HG02938 (cell line): Measurements from ENCODE around the gene CFAP74.

ENCODE experiments used
- ATAC-seq: cut with Tn5 transposase; IDR thresholded peaks from one replicate; pipeline ENCODE4 v1.9.1; 2021; ENCODE audit warnings: mild to moderate bottlenecking, moderate library complexity; ENCODE audit not compliant: unreplicated experiment

Gene CFAP74

GRCh38 chr1:2041305-2041704 lies 37.7 kb upstream of the CFAP74 start:
- ATAC-seq: no peak

DNA sequence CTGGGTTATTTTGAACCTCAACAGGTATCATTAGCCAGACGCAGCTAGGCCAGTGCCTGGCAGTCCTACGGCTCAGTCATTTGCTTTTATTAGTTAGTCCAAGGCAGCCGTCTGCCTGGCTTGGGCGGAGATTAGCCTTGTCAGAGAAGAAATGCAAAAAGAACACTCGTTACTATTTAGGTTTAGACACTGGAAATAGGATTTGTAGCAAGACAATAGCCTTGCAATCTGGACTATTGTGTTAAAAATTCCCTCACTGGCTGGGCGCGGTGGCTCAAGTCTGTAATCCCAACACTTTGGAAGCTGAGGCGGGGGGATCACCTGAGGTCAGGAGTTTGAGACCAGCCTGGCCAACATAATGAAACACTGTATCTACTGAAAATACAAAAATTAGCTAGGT lies 35.7 kb upstream of the CFAP74 start:
- no peak for ATAC-seq

DNA sequence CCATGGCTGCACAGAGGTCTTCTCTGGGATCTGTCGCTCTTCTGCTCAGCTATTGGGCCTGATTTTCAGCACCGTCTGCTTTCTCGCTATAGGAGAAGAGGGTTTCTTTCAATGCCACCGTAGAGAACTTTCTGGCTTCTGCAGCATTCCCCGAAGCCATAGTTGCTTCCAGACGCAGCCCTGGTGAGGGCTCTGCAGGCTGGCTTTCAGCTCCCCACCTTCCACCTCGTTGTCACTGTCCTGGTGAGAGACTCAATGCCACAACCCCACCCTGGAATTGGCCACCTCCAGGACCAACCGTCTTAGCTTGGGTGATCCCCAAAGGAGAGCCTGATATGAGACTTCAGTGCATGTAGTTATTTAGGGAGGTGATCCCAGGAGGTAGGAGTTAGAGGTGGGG lies 34.6 kb upstream of the CFAP74 start:
- no peak for ATAC-seq

GRCh38 chr1:2037314-2037979 lies 33.9 kb upstream of the CFAP74 start:
- no peak for ATAC-seq

DNA sequence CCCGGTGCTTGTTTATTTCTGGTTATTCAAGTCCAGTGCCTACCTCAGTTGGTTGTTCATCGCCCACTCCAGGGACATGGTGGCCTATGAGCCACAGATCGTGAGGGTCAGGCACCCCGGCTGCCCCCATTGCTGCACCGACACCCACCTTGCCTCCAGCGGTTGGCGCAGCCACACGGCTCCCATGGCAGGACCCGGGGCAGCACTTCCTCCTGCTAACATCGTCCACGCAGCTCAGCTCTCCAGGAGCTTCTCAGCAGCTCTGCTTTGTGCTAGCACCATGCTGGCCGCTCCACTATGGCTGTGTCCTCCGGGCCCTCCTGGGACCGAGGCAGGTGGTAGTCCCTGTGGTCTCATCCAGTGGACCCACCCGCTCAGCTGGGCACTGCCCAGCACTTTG lies 32.7 kb upstream of the CFAP74 start:
- ATAC-seq: no peak

GRCh38 chr1:2033165-2033564 lies 29.6 kb upstream of the CFAP74 start:
- no peak for ATAC-seq

- ATAC-seq: no peak
Observed at GRCh38 chr1:2032737-2033136, 29.2 kb upstream of the CFAP74 start.

- no peak for ATAC-seq
Observed at GRCh38 chr1:2031546-2032540, 28.3 kb upstream of the CFAP74 start.

DNA sequence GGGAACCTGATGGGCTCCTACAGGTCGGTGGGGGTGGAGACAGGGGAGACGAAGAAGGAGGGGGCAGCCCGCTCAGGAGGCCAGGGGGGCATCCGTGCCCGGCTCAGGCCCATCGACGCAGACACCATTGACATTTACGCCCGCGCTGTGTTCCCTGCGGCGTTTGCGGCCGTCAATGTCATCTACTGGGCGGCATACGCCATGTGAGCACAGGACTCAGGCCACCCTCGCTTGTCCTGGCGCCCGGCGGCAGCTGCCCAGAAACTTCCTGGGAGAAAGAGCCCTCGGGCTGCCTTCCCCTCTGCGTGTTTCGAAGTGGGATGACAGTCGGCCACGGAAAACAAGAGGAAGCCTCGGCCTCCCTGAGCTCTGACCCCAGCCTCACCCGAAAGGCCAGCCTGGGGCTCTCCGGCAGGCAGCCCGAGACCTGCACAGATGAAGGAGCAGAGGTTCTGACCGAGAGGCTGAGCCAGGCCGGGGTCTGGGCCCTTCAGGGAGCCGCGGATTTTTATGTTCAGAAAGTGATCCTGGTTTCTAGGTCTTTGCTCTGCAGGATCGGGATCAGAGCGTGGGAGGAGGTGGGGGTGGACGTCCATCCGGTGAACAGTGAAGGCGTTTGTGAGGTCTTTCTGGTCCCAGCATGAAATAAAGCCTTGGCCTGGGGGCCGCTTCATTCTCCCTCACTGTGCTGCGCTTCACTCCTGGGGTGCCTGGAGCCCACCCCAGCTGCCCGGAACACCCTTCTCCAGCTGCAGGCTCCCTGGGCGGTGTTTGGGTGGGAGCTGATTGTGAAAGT lies 26.7 kb upstream of the CFAP74 start:
- no peak for ATAC-seq

GRCh38 chr1:2029561-2029960 lies 26.0 kb upstream of the CFAP74 start:
- no peak for ATAC-seq

GRCh38 chr1:2028870-2029560 lies 25.4 kb upstream of the CFAP74 start:
- no peak for ATAC-seq

GRCh38 chr1:2027961-2028583 lies 24.5 kb upstream of the CFAP74 start:
- no peak for ATAC-seq

DNA sequence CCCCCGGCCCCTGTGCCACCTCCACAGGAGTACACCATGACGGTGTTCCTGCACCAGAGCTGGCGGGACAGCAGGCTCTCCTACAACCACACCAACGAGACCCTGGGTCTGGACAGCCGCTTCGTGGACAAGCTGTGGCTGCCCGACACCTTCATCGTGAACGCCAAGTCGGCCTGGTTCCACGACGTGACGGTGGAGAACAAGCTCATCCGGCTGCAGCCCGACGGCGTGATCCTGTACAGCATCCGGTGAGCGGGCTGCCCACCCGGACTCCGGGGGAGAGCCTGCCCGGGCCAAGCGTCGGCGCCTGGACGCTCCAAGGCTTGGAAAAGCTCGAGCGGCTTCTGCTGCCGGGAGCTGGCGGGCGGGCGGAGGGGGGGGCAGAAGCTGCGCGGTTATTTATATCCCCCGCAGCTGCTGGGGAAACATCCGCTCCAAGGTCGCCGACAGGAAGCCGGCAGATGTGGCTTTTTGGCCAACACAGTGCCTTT lies 21.9 kb upstream of the CFAP74 start:
- no peak for ATAC-seq

DNA sequence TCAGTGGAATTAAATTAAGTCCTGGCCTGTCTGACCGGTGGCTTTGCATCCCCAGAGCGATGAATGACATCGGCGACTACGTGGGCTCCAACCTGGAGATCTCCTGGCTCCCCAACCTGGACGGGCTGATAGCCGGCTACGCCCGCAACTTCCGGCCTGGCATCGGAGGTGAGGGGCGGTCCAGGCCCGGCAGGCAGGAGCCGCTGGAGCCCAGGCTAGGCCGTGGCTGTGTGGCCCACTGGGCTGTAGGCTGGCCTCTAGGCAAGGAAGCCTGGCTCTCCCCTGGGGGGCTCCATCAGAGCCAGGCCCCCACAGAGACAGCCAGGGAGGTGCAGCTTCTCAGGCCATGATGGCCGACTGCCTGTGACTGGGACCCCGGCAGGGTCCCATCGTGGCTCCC lies 21.3 kb upstream of the CFAP74 start:
- ATAC-seq: no peak

- no peak for ATAC-seq
Observed at GRCh38 chr1:2024451-2024850, 20.9 kb upstream of the CFAP74 start.

GRCh38 chr1:2023187-2023586 lies 19.6 kb upstream of the CFAP74 start:
- ATAC-seq: no peak

DNA sequence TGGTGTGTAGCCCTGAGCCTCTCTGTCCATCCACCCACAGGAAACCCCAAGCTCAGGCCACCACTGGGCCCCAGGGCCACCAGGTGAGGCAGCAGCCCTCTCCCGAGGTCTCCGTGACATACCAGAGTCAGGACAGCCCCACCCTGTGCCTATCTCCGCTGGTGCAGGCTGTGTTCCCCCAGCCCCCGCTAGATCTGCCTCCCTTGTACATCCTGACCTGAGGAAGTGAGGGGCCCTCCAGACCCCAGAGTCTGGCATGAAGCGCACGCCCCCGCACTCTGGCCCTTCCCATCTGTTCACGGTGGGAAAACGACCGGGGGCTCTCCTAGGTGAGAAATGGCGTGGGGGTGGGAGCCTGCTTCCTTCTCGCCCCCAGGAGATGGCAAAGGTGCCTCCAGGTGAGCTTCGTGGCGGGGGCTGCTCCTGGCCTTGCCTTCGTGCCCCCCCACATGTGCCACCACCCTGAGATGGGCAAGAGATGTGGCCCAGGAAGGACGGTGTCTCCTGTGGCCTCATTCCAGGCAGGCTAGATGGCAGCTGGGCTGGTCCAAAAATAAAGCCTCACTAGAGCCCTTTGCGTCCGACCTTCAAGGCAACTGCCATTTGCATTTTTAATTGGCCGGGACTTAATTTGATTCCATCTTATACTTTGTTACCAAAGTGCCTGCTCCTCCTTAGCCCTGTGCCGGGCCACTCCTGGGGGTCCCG lies 18.6 kb upstream of the CFAP74 start:
- ATAC-seq: no peak

- no peak for ATAC-seq
Observed at GRCh38 chr1:2021550-2021949, 18.0 kb upstream of the CFAP74 start.

- no peak for ATAC-seq
Observed at GRCh38 chr1:2020310-2020655, 16.7 kb upstream of the CFAP74 start.
